ENCODE results near the gene ZEB1.
"Not testable (repeated sequence)": the region's sequence is repeated elsewhere in the genome, so short reads cannot be mapped to it uniquely, and the experiment has no call there.

The ZEB1 gene

DNA sequence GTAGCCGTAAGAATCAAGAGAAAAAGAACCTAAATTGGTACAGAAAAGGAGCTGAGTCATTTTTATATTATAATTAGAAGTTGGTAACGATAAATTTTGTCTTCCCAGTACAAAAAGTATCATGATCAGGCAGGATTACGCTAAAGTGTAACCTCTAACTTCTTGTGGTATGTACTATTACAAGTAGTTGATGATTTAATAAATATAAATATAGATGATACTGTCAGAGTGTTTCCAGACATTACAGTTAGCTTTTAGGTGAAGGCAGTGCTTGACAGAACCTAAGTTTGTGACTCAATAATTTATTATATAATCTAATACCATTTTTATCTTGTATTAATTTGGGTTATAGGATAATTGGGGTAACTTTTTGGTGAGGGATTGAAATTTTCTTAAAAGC, 53.4 kb downstream of the ZEB1 start:
- no peak for DNase-seq

DNA sequence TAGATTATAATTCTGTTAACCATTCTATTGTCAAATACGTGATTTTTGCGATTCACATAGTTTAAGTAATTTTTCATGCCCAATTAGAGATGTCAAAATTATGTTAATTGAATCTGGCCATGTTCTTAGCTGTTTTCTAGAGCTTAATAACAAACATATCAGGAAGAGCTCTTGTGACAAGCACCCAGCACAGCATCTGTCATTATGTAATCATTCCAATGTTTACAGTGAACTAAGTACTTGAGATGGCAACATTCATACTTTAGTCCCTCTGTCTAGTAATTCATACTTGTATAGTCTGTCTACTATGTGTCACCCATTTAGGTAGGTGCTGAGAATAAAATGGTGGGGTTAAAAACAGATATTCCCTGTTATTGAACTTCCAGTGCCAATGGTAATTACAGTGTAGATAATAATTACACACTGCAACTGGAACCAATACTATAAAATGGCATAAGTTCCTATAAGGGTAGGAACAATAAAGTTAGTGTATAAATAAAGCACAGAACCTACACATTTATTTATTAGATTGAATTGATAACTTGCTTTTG, 55.2 kb downstream of the ZEB1 start:
- DNase-seq: no peak

DNA sequence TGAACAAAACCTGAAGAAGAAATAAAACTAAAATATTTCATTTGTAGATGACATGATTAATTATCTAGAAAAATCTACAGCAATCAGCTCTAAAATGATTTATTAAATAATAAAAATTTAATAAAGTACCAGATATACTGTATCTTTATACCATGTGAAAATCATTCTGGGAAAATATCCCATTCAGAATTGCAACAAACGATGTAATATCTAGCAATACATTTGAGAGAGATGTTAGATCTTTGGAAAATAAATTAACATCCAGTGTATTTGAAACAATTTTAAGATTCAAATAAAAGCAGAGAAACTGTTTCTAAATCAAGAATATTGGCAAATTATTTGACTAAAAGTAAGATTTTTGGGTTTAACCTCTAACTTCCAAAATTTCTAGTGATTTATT, 62.2 kb downstream of the ZEB1 start:
- no peak for DNase-seq

DNA sequence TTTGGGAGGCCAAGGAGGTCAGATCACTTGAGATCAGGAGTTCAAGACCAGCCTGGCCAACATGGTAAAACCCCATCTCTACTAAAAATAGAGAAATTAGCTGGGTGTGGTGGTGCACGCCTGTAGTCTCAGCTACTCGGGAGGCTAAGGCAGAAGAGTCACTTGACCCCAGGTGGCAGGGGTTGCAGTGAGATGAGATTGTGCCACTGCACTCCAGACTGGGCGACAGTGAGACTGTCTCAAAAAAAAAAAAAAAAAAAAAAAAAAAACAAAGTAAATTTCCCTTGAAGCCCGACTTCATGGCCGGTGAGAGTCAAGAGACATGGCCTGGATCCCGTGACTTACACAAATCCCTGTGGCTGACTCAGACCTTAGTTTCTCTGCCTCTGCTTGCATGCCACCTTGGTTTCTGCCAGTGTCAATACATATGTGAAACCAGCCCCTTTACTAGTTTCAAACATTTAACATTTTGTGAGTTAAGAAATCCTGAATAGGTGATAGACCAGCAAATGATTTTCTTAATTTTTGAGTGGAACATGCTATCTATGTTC, 62.8 kb downstream of the ZEB1 start:
- DNase-seq: no peak

DNA sequence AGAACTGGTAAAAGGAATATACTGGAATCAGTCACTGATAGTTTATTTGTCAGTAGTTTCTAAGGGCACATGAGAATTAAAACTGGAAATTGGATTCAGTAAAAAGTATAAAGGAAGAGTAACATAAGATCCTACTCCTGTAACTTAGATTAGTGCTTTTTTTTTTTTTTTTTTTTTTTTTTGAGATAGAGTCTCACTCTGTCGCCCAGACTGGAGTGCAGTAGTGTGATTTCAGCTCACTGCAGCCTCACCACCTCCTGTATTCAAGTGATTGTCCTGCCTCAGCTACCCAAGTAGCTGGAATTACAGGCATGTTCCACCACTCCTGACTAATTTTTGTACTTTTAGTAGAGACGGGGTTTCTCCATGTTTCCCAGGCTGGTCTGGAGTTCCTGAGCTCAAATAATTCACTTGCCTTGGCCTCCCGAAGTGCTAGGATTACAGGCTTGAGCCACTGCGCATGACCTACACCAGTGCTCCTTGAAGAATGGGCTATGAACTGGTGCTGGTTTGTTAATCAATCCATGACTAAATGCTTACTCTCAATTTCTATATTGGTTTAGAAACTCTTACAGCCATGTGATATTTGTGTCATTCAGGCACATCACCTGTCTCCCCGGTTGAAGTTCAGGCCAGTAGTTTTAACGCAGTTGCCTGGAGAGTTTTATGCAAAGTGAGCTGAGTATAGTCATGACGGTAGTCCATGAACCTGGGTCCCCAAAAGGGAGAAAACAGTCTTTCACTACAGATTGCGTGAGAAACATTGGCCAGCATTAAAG, 65.0 kb downstream of the ZEB1 start:
- DNase-seq: no peak

DNA sequence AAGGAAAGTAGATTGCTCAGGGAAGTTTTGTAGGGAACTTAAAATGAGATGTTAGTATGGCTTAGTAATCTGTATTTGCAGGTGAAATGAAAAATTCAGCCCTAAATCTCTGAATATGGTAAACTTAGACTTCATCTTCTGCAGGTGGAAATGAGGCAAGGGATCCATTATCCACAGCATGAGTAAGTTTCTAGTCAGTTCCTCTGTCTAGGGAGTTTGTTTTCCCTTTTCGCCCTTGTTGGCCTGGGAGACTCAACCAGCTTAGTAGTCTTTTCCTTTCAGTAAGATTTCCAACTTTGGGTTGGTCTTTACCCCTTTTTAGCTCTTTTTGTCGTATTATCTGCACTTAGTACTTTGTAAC, 65.6 kb downstream of the ZEB1 start:
- DNase-seq: no peak

DNA sequence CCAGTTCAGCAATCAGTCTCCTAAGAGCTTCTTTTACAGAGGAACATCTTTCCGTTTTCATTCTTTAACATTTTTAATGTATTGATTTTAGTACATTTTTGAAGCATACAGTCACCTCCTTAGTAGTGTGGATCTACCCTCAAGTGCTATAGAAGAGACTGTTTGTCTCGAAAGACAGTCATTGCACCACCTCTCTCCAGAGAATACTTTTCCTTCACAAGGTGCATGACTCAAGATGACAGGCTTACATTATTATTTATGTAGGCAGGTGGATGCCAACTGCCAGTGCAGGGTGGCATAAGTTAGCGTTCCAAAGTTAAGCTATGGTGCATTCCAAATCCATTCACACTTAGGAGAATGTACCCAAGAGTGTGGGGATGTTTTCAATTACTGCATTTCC, 71.8 kb downstream of the ZEB1 start:
- no peak for DNase-seq

DNA sequence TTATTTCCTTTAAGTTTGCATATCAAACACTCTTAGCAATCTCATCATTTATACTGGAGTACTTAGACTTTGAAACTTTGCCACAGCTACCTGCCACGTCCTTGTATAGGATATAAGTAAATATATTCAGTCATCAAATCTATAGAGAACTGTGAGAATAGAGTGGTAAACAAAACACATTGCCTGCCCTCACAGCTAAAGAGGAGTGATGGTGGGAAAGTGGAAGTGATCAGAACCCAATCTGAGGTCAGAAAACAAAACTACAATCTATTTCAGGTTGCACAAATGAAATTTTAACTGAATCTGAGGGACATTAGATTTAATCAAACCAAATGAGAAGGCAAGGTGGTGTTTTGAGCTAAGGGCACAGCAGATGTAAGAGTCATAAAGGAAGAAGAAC, 74.8 kb downstream of the ZEB1 start:
- DNase-seq: no peak

DNA sequence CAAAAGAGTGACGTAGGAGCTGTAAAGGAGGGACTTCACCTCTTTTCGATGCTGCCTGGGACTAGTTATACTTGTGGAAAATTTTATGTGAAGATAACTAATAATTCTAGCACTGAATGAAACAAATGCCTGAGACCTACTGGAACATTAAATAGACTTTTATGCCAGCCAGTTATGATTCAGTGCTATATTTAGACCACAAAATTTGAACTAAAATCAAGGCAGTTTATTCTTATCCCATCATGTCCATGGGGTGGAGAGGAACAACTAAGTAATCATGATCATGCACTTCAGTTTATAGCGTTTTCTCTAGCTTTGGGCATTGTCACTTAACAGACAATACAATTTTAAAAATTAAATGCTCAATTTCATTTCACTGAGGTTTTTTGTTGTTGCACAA, 76.7 kb downstream of the ZEB1 start:
- DNase-seq: no peak

DNA sequence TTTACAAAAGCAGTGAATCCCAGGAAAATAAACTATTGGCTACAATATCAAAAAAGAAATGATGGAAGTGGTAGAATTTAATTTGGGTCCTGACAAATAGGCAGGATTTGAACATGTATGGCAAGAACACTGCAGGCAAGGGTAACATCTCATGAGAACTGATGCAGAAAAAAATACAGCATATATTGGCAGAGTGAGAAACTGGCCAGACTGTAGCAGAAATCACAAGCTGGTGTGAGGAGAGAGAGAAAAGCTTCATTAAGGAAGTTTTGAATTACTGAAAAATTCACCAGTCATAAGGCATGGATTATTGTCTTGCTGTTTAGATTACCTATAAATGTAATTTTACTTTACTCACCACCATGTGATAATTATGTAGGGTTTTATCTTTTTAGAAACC, 77.4 kb downstream of the ZEB1 start:
- no peak for DNase-seq

DNA sequence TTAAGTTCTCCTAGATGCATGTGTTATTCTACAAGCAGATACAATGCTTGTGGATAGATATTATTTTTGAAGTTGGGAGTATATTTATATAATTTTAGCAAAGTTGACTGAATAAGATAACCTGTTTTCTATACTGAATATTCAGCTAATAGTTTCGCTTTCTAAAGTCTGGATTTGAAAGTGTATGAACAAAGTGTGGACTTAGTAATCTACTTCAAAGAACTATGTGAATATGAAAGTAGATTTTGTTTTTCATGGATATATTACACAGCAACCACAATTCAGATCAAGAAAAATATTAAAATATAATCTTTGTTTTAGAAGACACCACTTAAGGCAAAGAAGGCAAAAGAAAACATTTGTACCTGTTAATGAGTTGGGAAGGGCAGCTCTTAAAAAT, 78.8 kb downstream of the ZEB1 start:
- DNase-seq: no peak

DNA sequence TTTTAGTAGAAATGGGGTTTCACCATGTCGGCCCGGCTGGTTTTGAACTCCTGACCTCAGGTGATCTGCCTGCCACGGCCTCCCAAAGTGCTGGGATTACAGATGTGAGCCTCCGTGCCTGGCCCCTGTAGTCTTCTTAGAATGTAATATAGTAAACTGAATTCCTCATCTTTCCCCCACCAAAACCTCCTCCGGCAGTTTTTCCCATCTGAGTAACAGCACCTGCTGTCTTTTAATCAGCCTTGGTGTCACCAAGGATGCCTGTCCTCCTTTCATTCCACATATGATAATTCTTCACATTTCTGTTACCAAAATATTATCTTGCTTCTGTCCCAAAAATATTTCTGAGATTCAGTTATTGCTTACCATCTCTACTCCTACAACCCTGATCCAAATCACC, 80.2 kb downstream of the ZEB1 start:
- DNase-seq: no peak

DNA sequence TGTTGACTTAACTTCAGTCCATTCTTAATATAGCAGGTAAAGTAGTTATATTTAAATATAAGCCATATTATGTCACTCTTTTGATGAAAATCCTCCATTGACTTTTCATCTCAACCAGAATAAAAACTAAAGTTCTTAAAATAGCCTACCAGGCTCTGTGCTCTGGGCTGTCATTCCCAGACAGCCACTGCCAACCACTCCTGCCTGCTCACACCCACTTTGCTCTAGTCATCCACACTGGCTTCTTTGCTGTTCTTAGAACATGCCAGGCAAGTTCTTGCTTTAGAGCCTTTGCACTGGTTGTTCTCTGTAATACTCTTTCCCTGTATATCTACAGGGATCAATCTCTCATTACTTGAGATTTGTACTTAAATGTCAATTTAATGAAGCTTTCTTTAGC, 80.6 kb downstream of the ZEB1 start:
- no peak for DNase-seq

DNA sequence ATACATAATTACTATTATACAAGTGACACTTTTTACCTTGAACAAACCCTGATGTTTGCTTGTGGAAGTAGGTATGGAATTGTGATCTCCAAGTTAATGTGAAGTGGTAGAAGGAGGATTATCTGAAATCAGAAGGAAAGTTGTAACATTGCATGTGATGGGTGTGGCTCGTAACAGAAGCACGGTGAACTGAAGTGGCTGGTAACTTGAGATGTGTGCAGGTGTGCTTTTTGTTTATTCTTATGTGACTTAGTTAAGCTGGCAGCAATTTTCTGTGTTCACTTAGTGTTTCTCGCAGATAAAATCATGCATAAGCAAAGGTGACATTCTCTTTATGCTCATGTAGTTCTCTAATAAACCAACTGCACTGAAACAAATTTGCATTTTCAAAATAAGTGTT, 82.3 kb downstream of the ZEB1 start:
- DNase-seq: no peak

DNA sequence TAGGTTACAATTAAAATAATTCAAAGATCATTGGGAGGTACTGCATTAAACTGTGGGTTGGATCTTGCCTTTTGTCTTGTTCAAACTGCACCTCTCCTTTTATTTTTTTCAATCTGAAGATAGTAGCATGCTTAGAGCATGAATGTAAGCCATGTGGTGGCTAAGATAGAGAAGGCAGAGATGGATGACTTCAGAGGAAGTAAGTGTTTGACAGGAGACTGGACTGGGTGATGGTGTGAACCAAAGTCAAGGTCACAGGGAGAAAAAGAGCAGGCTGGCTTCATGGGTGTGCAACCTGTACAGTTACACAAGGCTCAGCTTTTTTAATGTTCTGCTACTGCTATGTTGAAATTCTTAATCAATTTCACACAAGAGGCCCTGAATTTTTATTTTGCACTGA, 85.6 kb downstream of the ZEB1 start:
- no peak for DNase-seq

DNA sequence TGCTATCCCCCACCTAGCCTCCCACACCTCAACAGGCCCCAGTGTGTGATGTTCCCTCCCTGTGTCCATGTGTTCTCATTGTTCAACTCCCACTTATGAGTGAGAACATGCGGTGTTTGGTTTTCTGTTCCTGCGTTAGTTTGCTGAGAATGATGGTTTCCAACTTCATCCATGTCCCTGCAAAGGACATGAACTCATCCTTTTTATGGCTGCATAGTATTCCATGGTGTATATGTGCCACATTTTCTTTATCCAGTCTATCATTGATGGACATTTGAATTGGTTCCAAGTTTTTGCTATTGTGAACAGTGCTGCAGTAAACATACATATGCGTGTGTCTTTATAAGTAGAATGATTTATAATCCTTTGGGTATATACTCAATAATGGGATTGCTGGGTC, 86.8 kb downstream of the ZEB1 start:
- not testable (repeated sequence) for DNase-seq

DNA sequence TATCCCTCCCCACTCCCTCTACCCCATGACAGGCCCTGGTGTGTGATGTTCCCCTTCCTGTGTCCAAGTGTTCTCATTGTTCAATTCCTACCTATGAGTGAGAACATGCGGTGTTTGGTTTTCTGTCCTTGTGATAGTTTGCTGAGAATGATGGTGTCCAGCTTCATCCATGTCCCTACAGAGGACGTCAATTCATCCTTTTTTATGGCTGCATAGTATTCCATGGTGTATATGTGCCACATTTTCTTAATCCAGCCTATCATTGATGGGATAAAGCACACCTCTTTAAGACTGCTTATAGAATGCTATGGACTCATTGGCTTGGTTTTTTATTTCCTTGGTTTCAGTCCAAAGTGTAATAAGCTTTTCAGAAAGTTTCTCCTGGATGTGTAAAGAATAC, 93.4 kb downstream of the ZEB1 start:
- DNase-seq: not testable (repeated sequence)

DNA sequence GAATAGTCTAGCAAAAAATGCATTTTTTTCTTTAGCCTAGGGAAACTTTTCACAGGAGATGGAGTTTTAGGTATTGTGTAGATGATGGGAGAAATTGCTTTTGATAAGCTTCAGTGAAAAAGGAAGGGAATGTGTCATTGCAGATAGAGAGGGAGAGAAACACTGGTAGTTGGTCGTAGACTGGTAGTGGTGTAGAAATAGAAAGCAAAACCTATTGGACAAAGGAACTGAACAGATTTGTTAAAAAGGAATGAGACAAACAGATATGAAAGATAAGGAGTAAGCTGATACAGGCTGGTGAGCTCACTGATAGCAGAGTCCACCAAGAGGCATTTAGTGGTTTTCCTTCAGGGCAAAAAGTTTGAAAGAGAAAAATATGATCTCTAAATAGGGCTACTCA, 94.3 kb downstream of the ZEB1 start:
- no peak for DNase-seq

DNA sequence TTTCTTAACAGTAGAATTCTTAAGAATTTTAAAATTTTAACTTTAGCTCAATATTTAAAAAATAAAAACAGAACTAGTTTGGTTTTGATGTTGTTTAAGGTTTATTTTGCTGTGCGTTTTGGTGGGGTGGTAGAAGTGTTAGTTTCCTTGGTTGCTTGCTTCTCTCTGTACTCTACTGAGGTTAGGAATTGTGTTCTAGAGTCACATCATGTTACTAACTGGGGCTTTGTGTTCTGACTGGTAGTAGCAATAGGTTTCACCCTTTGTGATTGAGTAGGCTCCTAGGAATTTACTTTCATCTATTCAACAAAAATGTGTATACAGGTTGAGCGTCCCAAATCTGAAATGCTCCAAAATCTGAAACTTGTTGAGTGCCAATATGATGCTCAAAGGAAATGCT, 99.5 kb downstream of the ZEB1 start:
- no peak for DNase-seq

DNA sequence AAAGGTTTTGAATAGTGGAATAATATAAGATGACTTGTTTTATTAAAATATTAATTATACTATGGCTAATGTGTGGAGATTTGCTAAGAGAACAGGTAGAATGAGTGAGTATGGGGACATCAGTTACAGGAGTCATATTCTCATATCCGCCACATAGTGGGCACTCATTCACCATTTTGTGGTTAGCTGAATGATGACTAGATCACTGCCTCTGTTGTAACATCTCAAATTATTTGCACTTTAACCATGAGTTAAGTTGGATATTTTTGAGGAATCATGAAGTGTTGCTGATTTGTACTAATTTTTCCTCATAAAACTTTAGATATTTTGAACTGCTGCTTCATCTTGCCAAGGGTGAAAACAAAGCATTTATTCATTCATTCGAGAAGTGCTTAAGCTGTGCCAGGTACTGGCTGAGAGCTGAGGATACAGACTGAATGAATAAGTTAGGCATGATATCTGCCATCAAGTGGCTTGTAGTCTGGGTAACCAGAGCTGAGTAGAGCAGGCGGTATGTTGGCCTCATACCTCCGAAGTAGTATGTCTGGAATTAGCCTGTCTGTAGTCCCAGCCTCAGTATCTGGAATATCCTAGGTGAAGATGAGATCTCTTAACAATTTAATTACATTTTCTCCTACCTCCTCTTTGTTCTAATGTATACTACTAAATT, 100.5 kb downstream of the ZEB1 start:
- no peak for DNase-seq

DNA sequence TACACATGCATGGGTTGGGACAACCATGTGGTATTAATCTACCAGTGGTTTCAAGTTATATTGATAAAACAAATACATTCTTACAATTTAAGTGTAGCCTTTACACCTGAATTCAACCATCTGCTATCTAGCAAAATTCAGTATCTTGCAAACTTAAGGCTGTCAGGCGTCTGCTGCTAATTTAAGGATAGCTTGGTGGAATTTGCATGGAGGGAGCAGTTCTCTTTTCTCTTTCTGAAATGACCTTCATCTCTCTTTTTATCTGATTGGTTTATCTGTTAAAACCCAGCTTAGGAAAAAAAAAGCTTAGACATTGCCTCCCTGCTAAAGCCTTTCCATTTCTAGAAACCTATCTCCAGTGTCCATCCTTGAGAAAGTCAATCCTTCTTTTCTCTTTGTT, 102.3 kb downstream of the ZEB1 start:
- DNase-seq: no peak

DNA sequence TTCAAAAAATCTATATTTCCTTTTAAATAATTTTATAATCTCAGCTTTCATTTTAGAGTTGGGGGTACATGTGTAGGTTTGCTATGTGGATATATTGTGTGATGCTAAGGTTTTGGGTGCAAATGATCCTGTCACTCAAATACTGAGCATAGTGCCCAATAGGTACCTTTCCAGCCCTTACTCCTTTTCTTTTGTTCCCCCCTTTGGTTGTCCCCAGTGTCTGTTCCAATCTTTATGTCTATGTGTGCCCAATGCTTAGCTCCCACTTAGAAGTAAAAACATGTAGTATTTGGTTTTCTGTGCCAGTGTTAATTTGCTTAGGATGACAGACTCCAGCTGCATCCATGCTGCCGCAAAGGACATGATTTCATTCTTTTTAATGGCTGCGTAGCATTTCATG, 103.6 kb downstream of the ZEB1 start:
- DNase-seq: no peak

DNA sequence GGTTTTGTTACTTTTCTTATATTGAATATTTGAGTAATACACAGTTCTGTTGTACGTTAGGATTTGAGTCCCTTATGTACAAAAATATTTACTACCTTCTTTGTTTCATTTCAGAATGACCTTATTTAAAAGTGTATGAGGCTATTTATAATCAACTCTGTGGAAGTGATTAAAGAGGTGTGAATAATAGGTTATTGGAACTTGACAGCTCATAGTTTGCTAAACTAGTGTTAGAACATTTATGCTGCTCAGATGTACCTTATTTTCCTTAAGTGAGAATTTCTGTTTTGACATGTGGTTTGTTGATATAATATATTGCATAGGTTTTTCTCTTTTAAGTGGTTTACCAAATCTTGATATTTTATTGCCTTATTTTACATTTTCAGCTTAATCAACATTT, 105.5 kb downstream of the ZEB1 start:
- DNase-seq: no peak

DNA sequence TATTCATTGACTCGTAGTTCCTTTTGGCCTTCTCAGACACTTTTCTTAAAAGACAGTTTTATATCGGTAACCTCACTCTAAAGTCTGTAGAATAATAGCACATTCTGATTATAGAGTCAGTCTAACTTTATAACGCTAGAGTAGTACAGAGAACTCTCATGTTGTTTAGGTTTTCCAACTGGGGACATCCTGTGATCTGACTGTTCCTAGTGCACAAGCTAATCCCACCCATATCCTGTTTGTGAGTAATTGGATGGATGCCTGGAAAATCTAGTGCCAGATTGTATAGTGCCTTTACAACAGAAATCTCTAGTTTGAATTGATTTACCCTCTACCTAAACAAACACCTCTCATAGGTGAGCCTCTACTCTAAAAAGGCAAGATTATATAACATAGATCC, 107.4 kb downstream of the ZEB1 start:
- DNase-seq: no peak

Measured in activated CD4-positive, alpha-beta T cell treated with anti-CD3 and anti-CD28 coated beads, Interleukin-2, Interleukin-6, amounts not matched to agents 100 ng/mL and 50 ng/mL, durations not matched to agents 16 hours and 8 hours (primary cell).